Activated CD8-positive, alpha-beta T cell treated with anti-CD3 and anti-CD28 coated beads for 36 hours (primary cell): ENCODE data around the gene NABP1. TPM values are rescaled to one million over a fixed set of nuclear protein-coding genes. Genes with fewer than 3 reads are reported as not detected.

Experiments used
- ATAC-seq: fragments of 200-7000 bp; cut with Tn5 transposase; one replicate; pipeline ENCODE4 v1.10.0; 2021; ENCODE audit warnings: mild to moderate bottlenecking, moderate library complexity
- CTCF ChIA-PET: fragments of 350-600 bp; sonication (Branson Sonifier 250); formaldehyde crosslinking; loops from one replicate; lab custom pipeline; 2021; ENCODE audit warnings: antibody characterized with exemption; lab: Charles Lee
- POLR2A ChIA-PET: fragments of 350-600 bp; sonication (Branson Sonifier 250); formaldehyde crosslinking; loops from one replicate; lab custom pipeline; 2021; ENCODE audit warnings: antibody characterized with exemption; lab: Charles Lee
- DNase-seq: peaks from one replicate; pipeline ENCODE4 v3.0.0-alpha.2; 2020
- H3K27ac Mint-ChIP-seq: one replicate; pipeline ENCODE4 v1.8.0; 2021; ENCODE audit warnings: mild to moderate bottlenecking, mixed read lengths
- H3K27me3 Mint-ChIP-seq: one replicate; pipeline ENCODE4 v1.8.0; 2021; ENCODE audit warnings: mixed read lengths
- H3K36me3 Mint-ChIP-seq: one replicate; pipeline ENCODE4 v1.8.0; 2021; ENCODE audit warnings: low read depth, mixed read lengths
- H3K4me1 Mint-ChIP-seq: one replicate; pipeline ENCODE4 v1.8.0; 2021; ENCODE audit warnings: low read depth, mixed read lengths
- H3K4me3 Mint-ChIP-seq: one replicate; pipeline ENCODE4 v1.8.0; 2021; ENCODE audit warnings: mild to moderate bottlenecking, moderate library complexity, mixed read lengths
- H3K9me3 Mint-ChIP-seq: one replicate; pipeline ENCODE4 v1.8.0; 2021; ENCODE audit warnings: mixed read lengths
- intact Hi-C: fragments of 100-400 bp; cut with micrococcal nuclease; formaldehyde crosslinking; loops from one replicate; pipeline ENCODE4 v1.10.0; 2022
- total RNA-seq, 2 experiments: library from RNA; stranded (reverse); gene quantifications; one replicate each; pipeline ENCODE4 v1.2.3, GENCODE V29; 2021
- TF ChIP-seq, protein P1 (sequence below): fragments of 200-600 bp; IDR thresholded peaks from one replicate; pipeline ENCODE4 v1.8.0; 2022; ENCODE audit warnings: antibody characterized with exemption, mild to moderate bottlenecking

Gene NABP1
- total RNA-seq, 2 experiments from 2014 or later = 30.5 to 31.7 TPM

DNA sequence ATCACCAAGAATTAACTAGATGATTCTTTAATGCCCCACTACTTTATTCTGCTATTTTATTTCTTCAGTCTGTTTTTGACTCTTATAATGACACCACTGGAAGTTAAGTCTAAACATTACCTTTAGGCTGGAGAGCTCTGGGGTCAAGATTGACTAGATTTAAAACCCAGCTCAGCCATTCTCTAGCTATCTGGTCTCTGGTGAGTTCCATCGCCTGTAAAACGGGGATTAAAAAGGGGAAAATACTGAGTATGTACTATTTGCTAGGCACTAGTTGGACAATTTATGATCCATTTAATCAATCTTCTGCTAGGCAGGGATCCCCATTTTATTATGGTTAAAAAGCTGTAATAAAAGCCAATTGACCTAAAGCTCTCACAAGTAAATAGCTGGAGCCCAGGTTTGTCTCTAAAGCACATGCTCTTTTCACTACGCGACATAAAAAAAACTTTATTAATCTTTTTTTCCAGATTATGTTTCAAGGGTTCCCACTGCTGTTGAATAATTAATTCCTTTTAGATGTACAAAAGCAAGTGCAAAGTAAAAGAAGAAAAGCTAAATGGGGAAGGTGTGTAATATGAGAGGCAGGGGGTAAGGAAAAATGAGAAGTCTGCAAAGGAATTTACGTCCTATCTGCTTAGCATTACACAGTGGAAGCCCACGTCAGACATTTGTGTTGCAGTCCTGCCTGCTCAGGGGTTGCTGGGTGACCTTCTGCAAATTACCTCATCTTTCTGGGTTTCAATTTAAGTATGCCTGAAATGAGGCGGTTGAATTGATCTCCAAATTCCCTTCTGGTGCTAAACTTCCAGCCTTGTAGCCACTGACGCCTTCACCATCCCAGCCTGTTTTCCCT, 918 bp upstream of the NABP1 start:
- Mint-ChIP-seq H3K4me1 (peaks cover 45% of the 10 kb centered on the region), H3K27ac (peak overlapping the region; percentile 99), H3K4me3 (peak overlapping the region; percentile 100), H3K36me3 (peaks cover 29% of the 10 kb centered on the region), H3K27me3 (no peaks in the 10 kb centered on the region), H3K9me3 (no peaks in the 10 kb centered on the region)
- intact Hi-C loops = loop anchor here (2.0 to 5.0 kb wide), 3 partner anchors 40 to 105 kb away; no protein-coding TSS in a partner anchor
- ATAC-seq (peak; percentile 43), DNase-seq (peak; percentile 78)
- ChIA-PET POLR2A (interaction anchor here (0.6 to 4.6 kb wide), 33 partner anchors 9 to 662 kb away, joined by 3 to 54 read pairs (median 5); partner anchors contain the start of gene STAT4), CTCF (interaction anchor here (0.9 to 2.4 kb wide), 11 partner anchors 8 to 521 kb away, joined by 3 to 18 read pairs (median 5); no protein-coding TSS in a partner anchor)
- TF ChIP-seq, protein P1, sequence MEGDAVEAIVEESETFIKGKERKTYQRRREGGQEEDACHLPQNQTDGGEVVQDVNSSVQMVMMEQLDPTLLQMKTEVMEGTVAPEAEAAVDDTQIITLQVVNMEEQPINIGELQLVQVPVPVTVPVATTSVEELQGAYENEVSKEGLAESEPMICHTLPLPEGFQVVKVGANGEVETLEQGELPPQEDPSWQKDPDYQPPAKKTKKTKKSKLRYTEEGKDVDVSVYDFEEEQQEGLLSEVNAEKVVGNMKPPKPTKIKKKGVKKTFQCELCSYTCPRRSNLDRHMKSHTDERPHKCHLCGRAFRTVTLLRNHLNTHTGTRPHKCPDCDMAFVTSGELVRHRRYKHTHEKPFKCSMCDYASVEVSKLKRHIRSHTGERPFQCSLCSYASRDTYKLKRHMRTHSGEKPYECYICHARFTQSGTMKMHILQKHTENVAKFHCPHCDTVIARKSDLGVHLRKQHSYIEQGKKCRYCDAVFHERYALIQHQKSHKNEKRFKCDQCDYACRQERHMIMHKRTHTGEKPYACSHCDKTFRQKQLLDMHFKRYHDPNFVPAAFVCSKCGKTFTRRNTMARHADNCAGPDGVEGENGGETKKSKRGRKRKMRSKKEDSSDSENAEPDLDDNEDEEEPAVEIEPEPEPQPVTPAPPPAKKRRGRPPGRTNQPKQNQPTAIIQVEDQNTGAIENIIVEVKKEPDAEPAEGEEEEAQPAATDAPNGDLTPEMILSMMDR = no peak

- ChIA-PET POLR2A (interaction anchor here (0.6 to 4.6 kb wide), 18 partner anchors 8 to 659 kb away, joined by 3 to 54 read pairs (median 8); partner anchors contain the start of gene STAT4), CTCF (interaction anchor here (1.0 to 4.1 kb wide), 3 partner anchors 41 to 523 kb away, joined by 4 to 29 read pairs (median 15); no protein-coding TSS in a partner anchor)
- no peaks in the 10 kb centered on the region for H3K9me3 Mint-ChIP-seq
- peaks cover 41% of the 10 kb centered on the region for H3K36me3 Mint-ChIP-seq
- ATAC-seq (peak; percentile 4), DNase-seq (peak; percentile 76)
- peak overlapping the region; percentile 99 for H3K27ac Mint-ChIP-seq
- H3K27me3 Mint-ChIP-seq = no peaks in the 10 kb centered on the region
- peaks cover 59% of the 10 kb centered on the region for H3K4me1 Mint-ChIP-seq
- TF ChIP-seq, protein P1 = no peak
- intact Hi-C loops = loop anchor here (5.0 kb wide), 1 partner anchor 106 kb away; no protein-coding TSS in a partner anchor
- peak overlapping the region; percentile 100 for H3K4me3 Mint-ChIP-seq
Measured at GRCh38 chr2:191678437-191679100, 633 bp downstream of the NABP1 start.

GRCh38 chr2:191679818-191680600, 2.1 kb downstream of the NABP1 start:
- H3K4me1 Mint-ChIP-seq = peaks cover 61% of the 10 kb centered on the region
- intact Hi-C loops = loop anchor here (5.0 kb wide), 1 partner anchor 108 kb away; no protein-coding TSS in a partner anchor
- TF ChIP-seq, protein P1 = no peak
- DNase-seq (no peak), ATAC-seq (no peak)
- H3K27me3 Mint-ChIP-seq = no peaks in the 10 kb centered on the region
- H3K27ac Mint-ChIP-seq = peak overlapping the region; percentile 99
- CTCF ChIA-PET = interaction anchor here (1.5 to 4.1 kb wide), 4 partner anchors 42 to 112 kb away, joined by 4 to 29 read pairs (median 14); no protein-coding TSS in a partner anchor
- peaks cover 49% of the 10 kb centered on the region for H3K36me3 Mint-ChIP-seq
- peak overlapping the region; percentile 100 for H3K4me3 Mint-ChIP-seq
- no peaks in the 10 kb centered on the region for H3K9me3 Mint-ChIP-seq
- POLR2A ChIA-PET = interaction anchor here (0.7 to 4.0 kb wide), 12 partner anchors 9 to 1103 kb away, joined by 3 to 24 read pairs (median 4); partner anchors contain the start of gene STAT4

GRCh38 chr2:191680639-191681038, 2.7 kb downstream of the NABP1 start:
- DNase-seq (no peak), ATAC-seq (no peak)
- ChIA-PET CTCF (interaction anchor here (1.5 to 4.1 kb wide), 5 partner anchors 11 to 113 kb away, joined by 4 to 29 read pairs (median 13); no protein-coding TSS in a partner anchor), POLR2A (interaction anchor here (0.7 to 4.0 kb wide), 6 partner anchors 8 to 1103 kb away, joined by 3 to 19 read pairs (median 3); no protein-coding TSS in a partner anchor)
- TF ChIP-seq, protein P1 = no peak
- H3K4me3 Mint-ChIP-seq = peak overlapping the region; percentile 100
- peak overlapping the region; percentile 99 for H3K27ac Mint-ChIP-seq
- no peaks in the 10 kb centered on the region for H3K9me3 Mint-ChIP-seq
- intact Hi-C loops = no loop called here
- H3K36me3 Mint-ChIP-seq = peaks cover 52% of the 10 kb centered on the region
- H3K27me3 Mint-ChIP-seq = no peaks in the 10 kb centered on the region
- H3K4me1 Mint-ChIP-seq = peaks cover 58% of the 10 kb centered on the region
